Right lobe of liver (tissue), 6 donors: ENCODE results near the gene MICALL1. TPM values are rescaled to one million over a fixed set of nuclear protein-coding genes. Genes with fewer than 3 reads are reported as not detected.

Source experiments
- ATAC-seq, 4 donors: fragments of 200-7000 bp; cut with Tn5 transposase; one replicate each; pipeline ENCODE4 v1.9.1; 2020; ENCODE audit warnings: mild to moderate bottlenecking in 4 of 4, moderate library complexity in 4 of 4
- DNase-seq, 3 donors: peaks; one replicate each; pipeline ENCODE4 v3.0.0-alpha.2; 2020
- H3K27ac ChIP-seq, 3 donors: fragments of 200-600 bp; one replicate each; pipeline ENCODE4 v1.8.0; 2022
- H3K27me3 ChIP-seq, 2 donors: fragments of 200-600 bp; one replicate each; pipeline ENCODE4 v1.8.0; 2022
- H3K36me3 ChIP-seq, 4 donors: fragments of 200-600 bp; sonication (generic) in 1 of 4; one replicate each; pipeline versions ENCODE4 v1.5.1 to v1.8.0; 2017 to 2022; ENCODE audit warnings: control low read depth in 1 of 4
- H3K4me1 ChIP-seq, 4 donors: fragments of 200-600 bp; sonication (generic) in 1 of 4; one replicate each; pipeline versions ENCODE4 v1.5.1 to v1.8.0; 2017 to 2022; ENCODE audit warnings: control low read depth in 1 of 4
- H3K4me3 ChIP-seq, 3 donors: fragments of 200-600 bp; one replicate each; pipeline ENCODE4 v1.8.0; 2022
- H3K9me3 ChIP-seq, 4 donors: fragments of 200-600 bp; sonication (generic) in 1 of 4; one replicate each; pipeline versions ENCODE4 v1.5.1 to v1.8.0; 2017 to 2022; ENCODE audit warnings: control low read depth in 1 of 4
- POLR2A ChIP-seq: fragments of 450-650 bp; IDR thresholded peaks from one replicate; pipeline ENCODE4 v1.6.1; 2017; ENCODE audit warnings: antibody characterized with exemption, mild to moderate bottlenecking
- WGBS: methylation state at CpG from one replicate; pipeline ENCODE4 v1.1.6; 2018; ENCODE audit warnings: low coverage, low lambda C conversion rate; ENCODE audit not compliant: insufficient coverage; ENCODE audit errors: missing lambda C conversion rate; 5-methylcytosine and 5-hydroxymethylcytosine counted together
- intact Hi-C, 2 donors: fragments of 100-400 bp; cut with DNase I; formaldehyde crosslinking; loops; one replicate each; pipeline versions ENCODE4 v1.11.2 to v1.14.1; 2022
- long read RNA-seq: library from polyadenylated mRNA; unstranded; transcript quantifications from one replicate; pipeline ENCODE4 v2.0.0, GENCODE V29; 2019
- total RNA-seq, 6 experiments: library from RNA; depleted of rRNA in 2 of 6; stranded (reverse); fragments of >200 nt in 2 of 6; fragmentation: NEBNext Ultra II Directional in 3 of 6; extraction: Animal tissue kit (Norgen Biotek cat#: 25700) in 3 of 6; gene quantifications; one replicate each; pipeline versions ENCODE4 v1.1.0 to v1.2.4, GENCODE V29; 2016 to 2023
- TF ChIP-seq, protein P1 (sequence below), 4 donors: fragments of 200-600 bp in 3 of 4; fragments of 450-650 bp in 1 of 4; IDR thresholded peaks; one replicate each; pipeline versions ENCODE4 v1.5.1 to v1.8.0; 2016 to 2022; ENCODE audit warnings: antibody characterized with exemption in 4 of 4, mild to moderate bottlenecking in 2 of 4
- donor health status: DM: no; HTN: yes; CAD: no.
- donor health status: DM: no; HTN: no; CAD: no.
- donor health status: DM: no; HTN: no; CAD: no.
- donor health status: DM: no; HTN: yes; CAD: no.
- donor health status: DM: no; HTN: yes; CAD: no.

MICALL1 gene, protein sequence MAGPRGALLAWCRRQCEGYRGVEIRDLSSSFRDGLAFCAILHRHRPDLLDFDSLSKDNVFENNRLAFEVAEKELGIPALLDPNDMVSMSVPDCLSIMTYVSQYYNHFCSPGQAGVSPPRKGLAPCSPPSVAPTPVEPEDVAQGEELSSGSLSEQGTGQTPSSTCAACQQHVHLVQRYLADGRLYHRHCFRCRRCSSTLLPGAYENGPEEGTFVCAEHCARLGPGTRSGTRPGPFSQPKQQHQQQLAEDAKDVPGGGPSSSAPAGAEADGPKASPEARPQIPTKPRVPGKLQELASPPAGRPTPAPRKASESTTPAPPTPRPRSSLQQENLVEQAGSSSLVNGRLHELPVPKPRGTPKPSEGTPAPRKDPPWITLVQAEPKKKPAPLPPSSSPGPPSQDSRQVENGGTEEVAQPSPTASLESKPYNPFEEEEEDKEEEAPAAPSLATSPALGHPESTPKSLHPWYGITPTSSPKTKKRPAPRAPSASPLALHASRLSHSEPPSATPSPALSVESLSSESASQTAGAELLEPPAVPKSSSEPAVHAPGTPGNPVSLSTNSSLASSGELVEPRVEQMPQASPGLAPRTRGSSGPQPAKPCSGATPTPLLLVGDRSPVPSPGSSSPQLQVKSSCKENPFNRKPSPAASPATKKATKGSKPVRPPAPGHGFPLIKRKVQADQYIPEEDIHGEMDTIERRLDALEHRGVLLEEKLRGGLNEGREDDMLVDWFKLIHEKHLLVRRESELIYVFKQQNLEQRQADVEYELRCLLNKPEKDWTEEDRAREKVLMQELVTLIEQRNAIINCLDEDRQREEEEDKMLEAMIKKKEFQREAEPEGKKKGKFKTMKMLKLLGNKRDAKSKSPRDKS
- total RNA-seq: 10 to 100 TPM in 3 of 6 experiments, 1 to 10 TPM in 3; 6.5 to 19.0 (median 10.3) TPM
- long read RNA-seq, partial matches to known transcripts: 0 of 1 reads
- long read RNA-seq, other reads (novel, unspliced or antisense): 1 of 1 reads

DNA sequence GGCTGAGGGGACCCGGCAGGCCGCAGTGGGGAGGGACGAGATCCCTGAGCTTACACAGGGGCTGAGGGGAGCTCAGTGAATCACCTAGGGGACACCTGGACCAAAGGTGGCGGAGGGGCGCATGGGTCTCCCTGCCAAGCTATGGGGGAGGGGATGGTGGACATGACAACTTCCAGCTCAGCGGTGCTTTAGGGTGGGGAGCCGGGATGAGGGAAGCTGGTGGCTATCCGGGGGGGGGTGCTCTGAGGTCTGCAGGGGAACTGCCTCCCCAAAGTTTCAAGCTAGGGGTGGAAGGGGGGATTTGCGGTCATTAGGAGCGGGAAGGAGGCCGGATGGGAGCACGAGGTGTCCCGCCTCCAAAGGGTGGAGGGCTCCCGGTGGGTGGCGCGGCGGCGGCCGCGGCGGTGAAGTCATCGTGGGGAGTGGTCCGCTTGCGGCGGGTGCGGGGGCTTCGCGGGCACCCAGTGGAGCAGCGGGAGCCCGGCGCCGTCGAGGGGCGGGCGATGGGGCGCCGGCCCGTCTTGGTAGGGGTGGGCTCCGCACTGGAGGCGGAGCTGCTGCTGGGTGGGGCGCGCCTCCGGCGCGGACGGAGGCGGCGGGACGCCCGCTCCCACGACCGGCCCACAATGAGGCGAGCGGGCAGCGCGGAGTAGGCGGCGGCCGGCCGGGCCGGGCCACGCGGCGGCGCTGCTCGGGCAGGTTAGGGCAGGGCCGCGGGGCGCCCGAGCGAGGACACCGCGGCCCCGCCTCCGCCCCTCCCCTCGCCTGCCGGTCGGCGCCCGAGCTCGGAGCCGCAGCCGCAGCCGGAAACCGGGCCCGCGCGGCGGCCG, at the start of gene MICALL1:
MICALL1 (plus strand) TSS at position 764 of the 830 bp plus-strand sequence. CDS start 126 bp downstream, outside the sequence.
- WGBS: 50% methylated on average over 9 of the region's 90 CpGs
- Histone ChIP-seq H3K27me3 (no peaks in the 10 kb centered on the region), H3K4me1 (peaks cover 0 to 10% (median 0%) of the 10 kb centered on the region in 4 donors), H3K4me3 (peak within 1 kb of the TSS; percentile 53 to 71 (median 54)), H3K9me3 (no peaks in the 10 kb centered on the region), H3K27ac (peak within 1 kb of the TSS; percentile 31 to 65 (median 62)), H3K36me3 (no peaks in the 10 kb centered on the region)
- DNase-seq: peak; percentile 80 to 84 (median 82)
- TF ChIP-seq, protein P1, sequence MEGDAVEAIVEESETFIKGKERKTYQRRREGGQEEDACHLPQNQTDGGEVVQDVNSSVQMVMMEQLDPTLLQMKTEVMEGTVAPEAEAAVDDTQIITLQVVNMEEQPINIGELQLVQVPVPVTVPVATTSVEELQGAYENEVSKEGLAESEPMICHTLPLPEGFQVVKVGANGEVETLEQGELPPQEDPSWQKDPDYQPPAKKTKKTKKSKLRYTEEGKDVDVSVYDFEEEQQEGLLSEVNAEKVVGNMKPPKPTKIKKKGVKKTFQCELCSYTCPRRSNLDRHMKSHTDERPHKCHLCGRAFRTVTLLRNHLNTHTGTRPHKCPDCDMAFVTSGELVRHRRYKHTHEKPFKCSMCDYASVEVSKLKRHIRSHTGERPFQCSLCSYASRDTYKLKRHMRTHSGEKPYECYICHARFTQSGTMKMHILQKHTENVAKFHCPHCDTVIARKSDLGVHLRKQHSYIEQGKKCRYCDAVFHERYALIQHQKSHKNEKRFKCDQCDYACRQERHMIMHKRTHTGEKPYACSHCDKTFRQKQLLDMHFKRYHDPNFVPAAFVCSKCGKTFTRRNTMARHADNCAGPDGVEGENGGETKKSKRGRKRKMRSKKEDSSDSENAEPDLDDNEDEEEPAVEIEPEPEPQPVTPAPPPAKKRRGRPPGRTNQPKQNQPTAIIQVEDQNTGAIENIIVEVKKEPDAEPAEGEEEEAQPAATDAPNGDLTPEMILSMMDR (IDR thresholded peaks at IDR 0.05): peak in 3 of 4 donors; percentile 18 to 56 (median 27)
- peak; percentile 69 for TF ChIP-seq POLR2A
- intact Hi-C loops: no loop called here
- ATAC-seq: peak; percentile 84 to 90 (median 87)

DNA sequence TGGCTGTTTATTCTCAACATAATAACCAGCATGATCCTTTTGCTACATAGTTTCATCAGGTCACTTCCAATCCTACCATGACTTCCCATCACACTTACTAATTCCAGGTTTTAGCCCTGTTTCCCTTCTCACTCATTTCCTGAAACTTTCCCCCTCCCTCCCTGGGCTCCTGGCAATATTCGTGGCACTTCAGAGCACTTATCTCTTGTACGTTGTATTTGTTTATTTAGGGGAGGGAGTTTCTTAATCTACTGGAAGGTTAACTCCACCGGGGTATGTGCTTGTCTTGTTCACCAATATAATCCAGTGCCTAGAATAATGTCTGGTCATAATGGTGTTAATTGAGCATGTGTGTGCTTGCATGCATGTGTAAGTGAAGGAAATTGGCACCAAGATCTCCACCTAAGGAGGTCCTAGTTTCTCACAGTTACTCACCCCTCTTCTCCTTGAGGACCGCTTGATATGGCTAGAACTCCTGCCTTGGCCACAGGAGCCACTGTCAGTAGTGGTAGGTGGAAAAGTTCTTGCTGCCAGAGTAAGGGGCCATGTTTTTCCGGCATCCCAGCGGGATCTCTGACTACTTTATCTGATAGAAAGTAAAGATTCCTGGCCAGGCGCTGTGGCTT, 45.2 kb upstream of the MICALL1 start:
- no peak for TF ChIP-seq POLR2A
- TF ChIP-seq, protein P1 (IDR thresholded peaks at IDR 0.05): no peak
- Histone ChIP-seq H3K4me1 (peaks cover 0 to 61% (median 21%) of the 10 kb centered on the region in 4 donors), H3K4me3 (no peak overlapping the region), H3K27me3 (no peaks in the 10 kb centered on the region), H3K27ac (no peak overlapping the region), H3K9me3 (no peaks in the 10 kb centered on the region), H3K36me3 (peaks cover 4 to 87% (median 27%) of the 10 kb centered on the region in 4 donors)
- peak in 2 of 4 donors; percentile 4 to 19 for ATAC-seq
- no peak for DNase-seq
- WGBS: 61% methylated on average over 7 of the region's 7 CpGs
- intact Hi-C loops: loop anchor here (5.0 kb wide), 1 partner anchor 44 kb away; no protein-coding TSS in a partner anchor

DNA sequence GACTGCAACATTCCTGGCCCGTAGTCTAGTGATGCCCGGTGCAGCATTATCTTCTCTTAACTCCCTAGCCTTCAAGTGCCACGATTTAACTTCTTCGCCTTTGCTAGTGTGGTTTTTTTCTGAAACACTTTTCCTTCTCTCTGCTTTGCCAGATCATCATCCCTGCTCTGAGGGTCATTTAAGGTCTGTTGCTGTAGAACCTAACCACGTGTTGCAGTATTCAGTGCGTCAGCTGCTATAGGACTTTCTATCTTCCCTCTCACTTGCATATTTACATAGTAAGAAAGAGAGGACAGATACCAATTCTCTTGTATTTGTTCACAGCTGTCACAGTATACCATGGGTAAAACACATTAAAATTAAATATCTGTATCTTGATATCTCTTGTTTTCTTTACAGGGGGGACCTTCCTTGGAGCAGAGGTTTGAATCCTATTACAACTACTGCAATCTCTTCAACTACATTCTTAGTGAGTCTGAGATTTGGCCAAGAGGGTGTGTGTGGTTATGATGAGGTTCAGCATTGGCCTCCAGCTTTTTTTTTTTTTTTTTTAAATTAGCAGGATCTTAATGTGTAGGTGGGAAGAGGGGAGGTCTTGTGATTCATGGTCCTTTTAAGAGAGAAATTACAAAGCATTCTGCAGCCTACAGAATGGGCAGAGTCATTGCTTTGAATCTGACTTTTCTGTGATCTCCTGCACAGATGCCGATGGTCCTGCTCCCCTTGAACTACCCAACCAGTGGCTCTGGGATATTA, 43.3 kb upstream of the MICALL1 start:
- 35% methylated on average over 7 of the region's 7 CpGs for WGBS
- H3K27me3 ChIP-seq: no peaks in the 10 kb centered on the region
- peaks cover 4 to 81% (median 29%) of the 10 kb centered on the region in 4 donors for H3K36me3 ChIP-seq
- DNase-seq: no peak
- ATAC-seq: peak in 1 of 4 donors; percentile 11
- no peaks in the 10 kb centered on the region for H3K9me3 ChIP-seq
- intact Hi-C loops: loop anchor here (5.0 kb wide), 1 partner anchor 45 kb away; no protein-coding TSS in a partner anchor
- H3K4me1 ChIP-seq: peaks cover 0 to 52% (median 21%) of the 10 kb centered on the region in 4 donors
- H3K27ac ChIP-seq: no peak overlapping the region
- H3K4me3 ChIP-seq: no peak overlapping the region
- TF ChIP-seq, protein P1 (IDR thresholded peaks at IDR 0.05): no peak
- no peak for TF ChIP-seq POLR2A
